ENCODE results near the gene TUBB6. TPM values are rescaled to one million over a fixed set of nuclear protein-coding genes. Genes with fewer than 3 reads are reported as not detected.

Gene TUBB6
- total RNA-seq, 4 donors from 2014 or later: 599 to 1,574 (median 1,002) TPM

DNA sequence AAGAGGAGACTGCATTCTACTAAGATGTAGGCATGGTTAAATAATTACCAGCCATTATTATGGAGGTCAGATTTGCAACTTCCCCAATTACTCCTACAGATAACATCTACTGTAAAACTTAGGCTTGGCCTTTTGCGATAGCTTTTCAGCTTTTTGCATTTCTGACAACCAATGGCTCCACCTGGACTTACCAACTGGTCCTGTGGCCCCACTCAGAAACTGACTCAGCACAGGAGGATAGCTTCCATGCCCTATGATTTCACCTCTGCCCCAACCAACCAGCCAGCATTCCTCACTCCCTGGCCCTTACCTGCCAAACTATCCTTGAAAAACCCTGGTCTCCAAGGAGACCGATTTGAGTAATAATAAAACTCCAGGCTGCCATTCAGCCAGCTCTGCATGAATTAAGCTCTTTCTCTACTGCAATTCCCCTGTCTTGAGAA, 28.2 kb downstream of the TUBB6 start:
- peak overlapping the region in 3 of 4 donors; percentile 13 to 31 (median 25) for H3K27ac ChIP-seq (replicated peaks in 1 of 4)
- 69% methylated on average over 2 of the region's 2 CpGs for whole genome bisulfite sequencing
- TF ChIP-seq EP300 (IDR thresholded peaks at IDR 0.05): no peak
- no peak for TF ChIP-seq POLR2AphosphoS5 (IDR thresholded peaks at IDR 0.05)
- TF ChIP-seq POLR2A (IDR thresholded peaks at IDR 0.05; ENCODE audit: low read depth): no peak
- TF ChIP-seq, protein P1, sequence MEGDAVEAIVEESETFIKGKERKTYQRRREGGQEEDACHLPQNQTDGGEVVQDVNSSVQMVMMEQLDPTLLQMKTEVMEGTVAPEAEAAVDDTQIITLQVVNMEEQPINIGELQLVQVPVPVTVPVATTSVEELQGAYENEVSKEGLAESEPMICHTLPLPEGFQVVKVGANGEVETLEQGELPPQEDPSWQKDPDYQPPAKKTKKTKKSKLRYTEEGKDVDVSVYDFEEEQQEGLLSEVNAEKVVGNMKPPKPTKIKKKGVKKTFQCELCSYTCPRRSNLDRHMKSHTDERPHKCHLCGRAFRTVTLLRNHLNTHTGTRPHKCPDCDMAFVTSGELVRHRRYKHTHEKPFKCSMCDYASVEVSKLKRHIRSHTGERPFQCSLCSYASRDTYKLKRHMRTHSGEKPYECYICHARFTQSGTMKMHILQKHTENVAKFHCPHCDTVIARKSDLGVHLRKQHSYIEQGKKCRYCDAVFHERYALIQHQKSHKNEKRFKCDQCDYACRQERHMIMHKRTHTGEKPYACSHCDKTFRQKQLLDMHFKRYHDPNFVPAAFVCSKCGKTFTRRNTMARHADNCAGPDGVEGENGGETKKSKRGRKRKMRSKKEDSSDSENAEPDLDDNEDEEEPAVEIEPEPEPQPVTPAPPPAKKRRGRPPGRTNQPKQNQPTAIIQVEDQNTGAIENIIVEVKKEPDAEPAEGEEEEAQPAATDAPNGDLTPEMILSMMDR (IDR thresholded peaks at IDR 0.05): no peak

DNA sequence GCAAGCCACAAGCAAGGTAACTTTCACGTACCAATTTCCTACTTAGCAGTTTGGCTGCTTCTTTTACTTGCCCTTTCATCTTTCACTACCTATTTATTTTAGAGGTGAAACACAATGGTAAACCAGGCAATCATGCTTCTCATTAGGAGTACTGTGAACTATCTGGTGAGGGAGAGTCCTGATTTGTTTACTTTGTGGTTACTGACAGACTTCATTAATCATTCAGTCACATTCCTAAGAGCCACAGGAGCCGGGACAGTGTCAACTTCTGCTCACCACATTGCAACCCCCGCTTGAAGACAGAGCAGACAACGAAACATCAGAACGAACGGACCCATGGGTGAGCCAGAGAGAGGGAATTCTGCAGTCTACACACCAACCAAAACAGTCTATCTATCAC, 28.8 kb downstream of the TUBB6 start:
- H3K4me3 ChIP-seq: no peak overlapping the region
- no peaks in the 10 kb centered on the region for H3K27me3 ChIP-seq
- H3K27ac ChIP-seq (replicated peaks in 1 of 4): peak overlapping the region in 1 of 4 donors; percentile 10
- WGBS: 84% methylated on average over 6 of the region's 6 CpGs
- TF ChIP-seq EP300 (IDR thresholded peaks at IDR 0.05) (no peak), POLR2AphosphoS5 (IDR thresholded peaks at IDR 0.05) (no peak), POLR2A (IDR thresholded peaks at IDR 0.05; ENCODE audit: low read depth) (no peak)
- TF ChIP-seq, protein P1 (IDR thresholded peaks at IDR 0.05): no peak
- H3K36me3 ChIP-seq: peaks cover 21 to 82% (median 70%) of the 10 kb centered on the region in 4 donors
- intact Hi-C loops (cut with DNase I): no loop called here
- peaks cover 27 to 39% (median 27%) of the 10 kb centered on the region in 4 donors for H3K4me1 ChIP-seq
- no peak for DNase-seq (ENCODE audit: extremely low spot score)
- H3K9me3 ChIP-seq: no peaks in the 10 kb centered on the region

More for the DNA sequence above, 28.2 kb downstream of the TUBB6 start:
- intact Hi-C loops (cut with DNase I): no loop called here
- H3K4me3 ChIP-seq: no peak overlapping the region
- H3K27me3 ChIP-seq: no peaks in the 10 kb centered on the region
- peaks cover 27 to 39% (median 27%) of the 10 kb centered on the region in 4 donors for H3K4me1 ChIP-seq
- DNase-seq (ENCODE audit: extremely low spot score): no peak
- H3K9me3 ChIP-seq: no peaks in the 10 kb centered on the region
- H3K36me3 ChIP-seq: peaks cover 21 to 81% (median 65%) of the 10 kb centered on the region in 4 donors

DNA sequence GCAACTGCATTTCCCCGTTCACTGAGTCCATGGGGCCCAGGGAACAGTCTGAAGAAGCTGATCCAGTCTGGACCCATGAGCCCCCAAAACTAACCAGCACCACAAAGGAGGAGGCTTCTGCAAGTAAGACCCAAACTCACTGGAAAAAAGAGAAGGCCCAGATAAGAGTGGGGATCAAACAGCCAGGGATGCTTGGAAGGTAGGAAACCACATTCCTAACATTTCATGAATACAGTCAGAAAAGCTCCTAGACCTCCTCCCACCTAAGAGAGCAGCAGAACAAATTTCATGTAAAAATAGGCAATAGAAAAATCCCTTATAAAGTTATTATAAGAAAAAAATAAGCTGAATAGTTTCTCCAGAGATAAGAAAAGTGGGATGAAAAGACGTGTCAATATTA, 30.3 kb downstream of the TUBB6 start:
- peaks cover 27 to 39% (median 27%) of the 10 kb centered on the region in 4 donors for H3K4me1 ChIP-seq
- no peak overlapping the region for H3K27ac ChIP-seq (replicated peaks in 1 of 4)
- H3K36me3 ChIP-seq: peaks cover 31 to 97% (median 82%) of the 10 kb centered on the region in 4 donors
- 83% methylated on average over 2 of the region's 2 CpGs for WGBS
- H3K27me3 ChIP-seq: no peaks in the 10 kb centered on the region
- H3K4me3 ChIP-seq: no peak overlapping the region
- no peaks in the 10 kb centered on the region for H3K9me3 ChIP-seq
- intact Hi-C loops (cut with DNase I): no loop called here
- no peak for DNase-seq (ENCODE audit: extremely low spot score)
- TF ChIP-seq, protein P1 (IDR thresholded peaks at IDR 0.05): no peak
- TF ChIP-seq EP300 (IDR thresholded peaks at IDR 0.05): no peak
- no peak for TF ChIP-seq POLR2AphosphoS5 (IDR thresholded peaks at IDR 0.05)
- no peak for TF ChIP-seq POLR2A (IDR thresholded peaks at IDR 0.05; ENCODE audit: low read depth)

DNA sequence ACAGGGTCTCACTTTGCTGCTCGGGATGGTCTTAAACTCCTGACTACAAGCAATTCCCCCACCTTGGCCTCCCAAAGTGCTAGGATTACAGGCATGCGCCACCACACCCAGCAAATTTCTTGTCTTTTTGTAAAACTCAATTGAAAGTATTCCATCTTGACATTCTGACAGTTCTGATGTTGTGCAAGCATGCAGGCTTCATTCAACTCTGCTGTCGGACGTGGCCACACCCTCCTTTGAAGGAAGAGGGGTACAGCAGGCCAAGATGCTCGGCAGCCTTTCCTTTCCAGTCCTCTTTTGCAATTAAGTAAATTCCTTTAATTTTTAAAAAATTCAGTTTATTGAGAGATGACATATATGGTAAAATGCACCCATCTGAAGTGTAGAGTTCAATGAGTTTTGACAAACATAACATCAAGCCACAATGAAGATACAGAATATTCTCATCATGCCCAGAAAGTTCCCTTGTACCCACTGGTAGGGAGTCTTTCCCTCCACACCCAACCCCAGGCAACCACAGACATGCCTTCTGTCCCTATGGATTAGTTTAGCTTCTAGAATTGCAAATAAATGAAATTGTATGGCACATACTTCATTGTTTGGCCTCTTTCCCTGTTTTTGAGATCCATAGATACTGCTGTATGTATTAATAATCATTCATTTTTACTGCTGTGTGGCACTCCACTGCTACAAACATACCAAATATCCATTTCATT, 33.1 kb downstream of the TUBB6 start:
- Histone ChIP-seq H3K4me1 (peaks cover 4 to 18% (median 6%) of the 10 kb centered on the region in 4 donors), H3K27ac (replicated peaks in 1 of 4) (no peak overlapping the region), H3K27me3 (no peaks in the 10 kb centered on the region), H3K4me3 (no peak overlapping the region), H3K9me3 (no peaks in the 10 kb centered on the region), H3K36me3 (peaks cover 48 to 100% (median 89%) of the 10 kb centered on the region in 4 donors)
- no peak for DNase-seq (ENCODE audit: extremely low spot score)
- intact Hi-C loops (cut with DNase I): no loop called here
- TF ChIP-seq EP300 (IDR thresholded peaks at IDR 0.05) (no peak), POLR2AphosphoS5 (IDR thresholded peaks at IDR 0.05) (no peak), POLR2A (IDR thresholded peaks at IDR 0.05; ENCODE audit: low read depth) (no peak)
- TF ChIP-seq, protein P1 (IDR thresholded peaks at IDR 0.05): no peak
- 93% methylated on average over 5 of the region's 5 CpGs for WGBS

Data from esophagus muscularis mucosa (tissue), 4 donors.